ENCODE results near the gene MPDZ.

MPDZ gene

DNA sequence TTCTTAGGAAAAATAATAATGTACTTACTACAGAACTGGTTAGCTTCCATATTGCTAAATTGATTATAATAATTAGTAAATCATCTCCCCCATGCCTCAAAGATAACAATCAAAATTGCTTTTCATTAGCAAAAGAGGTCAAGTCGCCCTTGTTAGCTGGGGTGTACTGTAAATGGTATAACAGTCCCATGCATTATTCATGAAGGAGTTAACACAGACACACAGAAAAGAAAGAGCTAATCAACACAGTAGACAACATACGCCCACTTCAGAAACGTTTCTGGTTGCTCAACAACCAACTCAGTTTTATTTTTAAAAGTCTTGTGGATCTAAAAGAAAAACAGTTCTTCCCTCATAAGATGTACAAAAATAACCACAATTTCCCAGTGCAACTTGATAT, 100.2 kb downstream of the MPDZ start:
- no peak for DNase-seq (ENCODE audit: low read depth in 3 of 3)

- DNase-seq (ENCODE audit: low read depth in 3 of 3) = no peak
Observed at GRCh38 chr9:13175732-13176131, 103.8 kb downstream of the MPDZ start.

DNA sequence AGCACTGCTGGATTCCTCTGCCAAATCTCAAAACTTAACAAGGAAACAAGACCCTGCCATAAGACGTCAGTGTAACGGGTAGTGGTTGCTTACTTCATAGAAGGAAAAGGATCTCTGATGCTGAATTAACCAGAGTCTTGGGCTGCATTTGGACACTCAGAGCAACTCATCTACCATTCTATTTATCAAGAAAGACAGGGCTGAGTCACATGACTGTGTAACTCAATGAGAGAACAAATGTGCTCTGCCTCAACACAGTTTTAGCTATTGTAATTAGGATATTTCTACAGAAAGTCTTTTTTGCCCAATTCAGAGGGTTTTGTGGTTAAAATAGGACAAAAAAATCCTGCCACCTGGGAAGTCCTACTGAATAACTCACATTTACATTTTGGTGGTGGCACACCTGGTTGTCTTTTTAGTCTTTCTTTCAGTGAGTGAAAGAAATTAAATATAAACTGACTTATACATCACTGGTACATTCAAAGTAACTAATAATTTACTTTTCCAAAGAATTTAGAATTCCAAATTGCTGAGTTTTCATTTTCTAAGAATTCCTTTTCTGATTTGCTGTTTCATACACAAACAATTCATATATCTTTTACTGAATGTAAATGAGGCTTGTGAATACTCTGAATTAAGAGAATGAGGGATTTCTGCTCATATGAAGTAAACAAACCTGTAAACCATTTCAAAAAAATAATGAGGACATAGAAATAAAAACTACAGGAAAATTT, 104.4 kb downstream of the MPDZ start:
- DNase-seq (ENCODE audit: low read depth in 3 of 3) = no peak

DNA sequence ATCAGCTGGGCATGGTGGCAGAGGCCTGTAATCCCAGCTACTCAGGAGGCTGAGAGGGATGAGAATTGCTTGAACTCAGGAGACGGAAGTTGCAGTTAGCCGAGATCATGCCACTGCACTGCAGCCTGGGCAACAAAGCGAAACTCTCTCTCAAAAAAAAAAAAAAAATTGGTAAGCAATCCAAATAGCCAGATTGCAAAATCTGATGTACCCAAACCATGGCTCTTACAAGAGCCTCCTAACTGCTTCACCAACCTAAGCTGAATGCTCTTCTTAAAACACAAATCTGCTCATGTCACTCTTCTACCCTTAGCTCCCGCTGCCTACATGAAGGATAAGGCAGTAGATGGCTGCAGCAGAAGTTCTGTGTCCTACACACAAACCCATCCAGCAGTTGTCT, 105.9 kb downstream of the MPDZ start:
- DNase-seq (ENCODE audit: low read depth in 3 of 3) = no peak

DNA sequence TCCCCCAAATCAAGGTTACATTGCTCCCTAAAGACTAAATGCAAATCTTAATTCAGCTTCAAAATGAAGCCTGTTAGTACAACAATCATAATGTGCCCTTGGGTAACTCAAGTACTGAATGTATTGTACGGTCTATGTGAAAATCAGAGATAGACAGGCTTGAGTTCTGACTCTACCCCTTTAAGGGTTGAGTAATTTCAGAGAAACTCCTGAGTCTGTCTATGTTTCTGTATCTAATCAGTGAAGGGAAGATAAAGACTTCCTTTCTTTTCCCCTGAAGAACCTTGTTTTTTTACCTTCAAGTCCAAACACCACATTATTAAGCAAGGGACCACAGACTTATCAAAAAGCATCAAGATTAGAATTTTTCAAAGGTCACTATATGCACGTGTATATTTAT, 108.2 kb downstream of the MPDZ start:
- no peak for DNase-seq (ENCODE audit: low read depth in 3 of 3)

DNA sequence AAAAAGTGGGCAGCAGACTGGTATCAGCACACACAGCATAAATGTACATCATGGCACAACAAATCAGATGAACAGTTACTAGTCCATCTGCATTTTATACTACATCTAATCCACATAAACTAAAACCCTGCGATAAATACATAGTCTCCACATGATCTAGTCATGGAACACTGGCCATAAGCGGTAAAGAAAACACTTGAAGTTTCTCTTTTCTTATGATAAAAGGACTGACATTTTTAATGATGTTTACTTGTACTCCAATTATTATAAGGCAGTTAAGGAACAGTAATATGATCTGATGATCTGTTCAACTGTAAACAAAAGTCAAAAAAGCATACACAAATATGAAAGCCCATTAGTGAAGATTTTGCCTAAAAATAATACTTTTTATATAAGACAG, 112.5 kb downstream of the MPDZ start:
- no peak for DNase-seq (ENCODE audit: low read depth in 3 of 3)

GRCh38 chr9:13165956-13166355, 113.5 kb downstream of the MPDZ start:
- DNase-seq (ENCODE audit: low read depth in 3 of 3) = no peak

GRCh38 chr9:13165236-13165945, 114.1 kb downstream of the MPDZ start:
- DNase-seq (ENCODE audit: low read depth in 3 of 3) = no peak

- no peak for DNase-seq (ENCODE audit: low read depth in 3 of 3)
Observed at GRCh38 chr9:13163946-13164345, 115.5 kb downstream of the MPDZ start.

DNA sequence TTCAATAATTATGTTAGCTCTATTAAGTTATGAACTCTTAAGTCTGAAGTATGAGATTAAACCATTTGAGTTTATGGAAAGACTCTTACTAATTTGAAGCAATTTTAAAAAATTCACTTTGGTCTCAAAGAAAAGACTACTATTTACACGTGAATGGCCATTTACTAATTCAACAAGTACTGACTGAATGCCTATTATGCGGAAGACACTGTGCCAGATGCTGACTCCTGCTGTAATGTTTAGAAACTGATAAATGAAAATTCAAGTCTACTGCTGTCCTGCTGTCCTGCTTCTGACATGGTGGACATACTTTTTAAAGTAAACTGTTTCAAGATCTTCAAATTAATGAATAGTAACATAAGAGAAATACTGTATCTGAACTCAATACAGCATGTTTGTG, 116.2 kb downstream of the MPDZ start:
- no peak for DNase-seq (ENCODE audit: low read depth in 3 of 3)

- no peak for DNase-seq (ENCODE audit: low read depth in 3 of 3)
Observed at GRCh38 chr9:13160051-13160450, 119.4 kb downstream of the MPDZ start.

GRCh38 chr9:13158986-13159385, 120.5 kb downstream of the MPDZ start:
- no peak for DNase-seq (ENCODE audit: low read depth in 3 of 3)

GRCh38 chr9:13151489-13151888, 128.0 kb downstream of the MPDZ start:
- no peak for DNase-seq (ENCODE audit: low read depth in 3 of 3)

- no peak for DNase-seq (ENCODE audit: low read depth in 3 of 3)
Observed at GRCh38 chr9:13149454-13149853, 130.0 kb downstream of the MPDZ start.

- no peak for DNase-seq (ENCODE audit: low read depth in 3 of 3)
Observed at GRCh38 chr9:13146840-13147239, 132.7 kb downstream of the MPDZ start.

- no peak for DNase-seq (ENCODE audit: low read depth in 3 of 3)
Observed at GRCh38 chr9:13145340-13145739, 134.2 kb downstream of the MPDZ start.

DNA sequence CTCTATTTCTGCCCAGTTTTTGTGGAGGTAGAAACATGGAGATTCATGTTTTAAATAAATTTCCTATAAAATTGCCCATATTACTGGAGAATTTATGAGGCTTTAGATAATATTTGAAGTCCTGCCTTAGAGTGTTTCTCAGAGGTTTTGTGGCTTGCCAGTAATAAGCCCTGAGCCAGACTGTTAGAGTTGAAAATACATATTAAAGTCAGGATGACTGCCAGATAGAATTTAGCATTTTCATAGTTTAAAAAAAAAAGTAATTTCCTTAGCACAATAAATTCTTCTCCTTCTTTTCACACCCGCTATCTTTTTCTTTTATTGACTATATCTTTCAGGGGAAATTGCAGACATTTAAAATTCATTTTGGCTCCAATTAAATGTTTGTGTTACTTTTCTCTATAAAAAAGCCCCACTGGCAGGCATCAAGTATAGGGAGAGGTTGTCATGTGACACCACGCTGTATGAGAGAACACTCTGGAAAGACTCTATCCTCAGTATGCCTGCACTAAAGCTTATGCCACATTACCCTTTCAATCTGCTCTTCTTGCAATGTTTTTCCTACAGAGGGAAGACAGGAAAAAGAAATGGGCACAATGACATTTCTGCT, 135.2 kb downstream of the MPDZ start:
- DNase-seq (ENCODE audit: low read depth in 3 of 3) = no peak

GRCh38 chr9:13143281-13143680, 136.2 kb downstream of the MPDZ start:
- no peak for DNase-seq (ENCODE audit: low read depth in 3 of 3)

- DNase-seq (ENCODE audit: low read depth in 3 of 3) = no peak
Observed at GRCh38 chr9:13142776-13143175, 136.7 kb downstream of the MPDZ start.

DNA sequence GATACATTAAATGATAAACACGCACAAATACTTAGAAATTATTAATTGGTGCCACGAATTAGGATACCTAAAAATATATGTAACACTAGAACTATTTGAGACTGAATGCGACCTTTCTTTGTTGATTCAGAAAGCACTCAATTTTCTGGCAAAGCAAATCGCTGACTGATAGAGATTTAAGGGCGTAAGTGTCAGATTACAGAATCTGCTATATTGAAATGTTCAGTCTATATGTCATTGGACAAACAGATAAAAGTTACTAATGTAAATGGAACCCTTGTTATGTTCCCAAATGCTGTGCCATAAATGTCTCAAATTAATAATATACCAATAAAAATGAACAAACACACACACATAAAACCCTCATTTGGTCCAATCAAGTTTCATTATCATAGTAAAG, 137.9 kb downstream of the MPDZ start:
- no peak for DNase-seq (ENCODE audit: low read depth in 3 of 3)

DNA sequence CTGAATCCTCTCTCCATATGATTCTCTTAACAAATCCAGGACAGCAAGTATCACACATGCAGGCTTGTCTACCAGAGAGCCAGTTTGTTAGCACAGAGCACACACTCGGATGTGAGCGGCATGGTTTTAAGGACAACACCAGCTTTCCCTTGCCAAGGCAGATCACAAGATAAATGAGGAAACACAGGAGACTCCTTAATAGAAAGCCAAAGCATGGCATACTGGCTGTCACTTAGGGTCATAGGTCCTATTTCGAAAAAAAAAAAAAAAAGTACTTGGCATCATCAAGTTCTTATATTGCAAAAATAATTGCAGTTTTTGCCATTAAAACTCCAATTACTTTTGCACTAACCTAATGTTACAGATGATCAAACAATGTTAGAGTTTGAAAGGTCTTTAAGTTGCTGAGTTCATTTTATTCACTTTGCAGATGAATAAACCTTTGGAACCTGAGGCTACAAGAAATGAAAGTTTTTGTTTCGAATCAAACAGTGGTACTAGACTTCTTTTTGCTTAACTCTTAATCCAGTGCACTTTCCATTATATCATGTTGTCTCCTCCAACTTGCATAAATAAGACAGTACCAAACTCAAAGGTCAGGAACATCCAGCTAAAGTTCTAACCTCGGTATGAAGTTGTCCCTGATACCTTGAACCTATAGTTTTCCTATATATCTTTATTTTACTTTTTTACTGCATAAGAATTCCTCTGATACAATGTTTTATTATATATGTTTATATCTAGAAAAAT, 138.5 kb downstream of the MPDZ start:
- no peak for DNase-seq (ENCODE audit: low read depth in 3 of 3)

- no peak for DNase-seq (ENCODE audit: low read depth in 3 of 3)
Observed at GRCh38 chr9:13139641-13140171, 139.8 kb downstream of the MPDZ start.

All from stimulated activated CD4-positive, alpha-beta T cell treated with anti-CD3 and anti-CD28 coated beads, TNF-alpha, amount 100 ng/mL, for 24 hours (primary cell).